ENCODE results near the gene OR10H2.
"Not testable (repeated sequence)": the region's sequence is repeated elsewhere in the genome, so short reads cannot be mapped to it uniquely, and the experiment has no call there.

Gene OR10H2, protein sequence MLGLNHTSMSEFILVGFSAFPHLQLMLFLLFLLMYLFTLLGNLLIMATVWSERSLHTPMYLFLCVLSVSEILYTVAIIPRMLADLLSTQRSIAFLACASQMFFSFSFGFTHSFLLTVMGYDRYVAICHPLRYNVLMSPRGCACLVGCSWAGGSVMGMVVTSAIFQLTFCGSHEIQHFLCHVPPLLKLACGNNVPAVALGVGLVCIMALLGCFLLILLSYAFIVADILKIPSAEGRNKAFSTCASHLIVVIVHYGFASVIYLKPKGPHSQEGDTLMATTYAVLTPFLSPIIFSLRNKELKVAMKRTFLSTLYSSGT

GRCh38 chr19:15727724-15728123, at the start of gene OR10H2:
OR10H2 (plus strand) TSS chr19:15728024; CDS start chr19:15728044, 20 bp downstream.
- DNase-seq, result no peak

DNA sequence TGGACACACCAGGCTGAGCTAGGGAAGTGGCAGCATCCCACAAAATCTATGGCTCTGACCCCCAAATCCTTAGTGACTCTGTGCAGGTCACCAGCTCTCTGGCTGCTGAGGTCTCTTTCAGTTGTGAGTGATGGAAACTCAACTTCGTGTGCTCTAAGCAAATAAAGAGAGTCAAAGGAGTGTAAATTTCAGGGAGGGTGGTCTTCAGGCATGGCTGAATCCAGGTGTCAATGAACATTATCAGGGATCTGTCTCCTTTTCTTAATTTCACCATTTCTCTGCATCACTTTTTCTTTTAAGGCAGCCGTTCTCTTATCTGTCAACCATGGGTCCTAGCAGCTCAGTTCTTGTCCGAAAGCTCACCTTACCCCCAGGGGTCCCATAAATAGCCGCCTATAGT, 48.7 kb upstream of the OR10H2 start:
- no peak for DNase-seq

DNA sequence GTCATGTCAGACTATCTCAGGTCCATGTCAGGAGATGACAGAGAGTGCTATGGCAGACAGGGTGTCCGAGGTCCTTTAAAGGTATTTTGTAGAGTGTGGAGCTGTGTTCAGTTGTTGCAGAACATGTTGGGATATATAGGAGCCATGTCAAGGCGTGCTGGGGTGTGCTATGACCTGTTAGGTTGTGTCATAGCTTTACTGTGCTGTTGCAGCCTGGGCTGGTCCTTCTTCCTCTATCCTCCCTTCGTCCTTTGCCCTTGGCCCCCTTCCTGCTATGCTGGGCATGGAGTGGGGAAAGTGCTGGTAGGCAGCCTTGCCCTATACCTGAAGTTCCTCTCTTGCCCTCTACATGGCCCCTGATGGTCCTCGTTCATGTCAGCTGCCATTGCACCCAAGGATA, 48.0 kb upstream of the OR10H2 start:
- DNase-seq, result not testable (repeated sequence)

GRCh38 chr19:15680478-15681322, 47.1 kb upstream of the OR10H2 start:
- DNase-seq, result no peak

DNA sequence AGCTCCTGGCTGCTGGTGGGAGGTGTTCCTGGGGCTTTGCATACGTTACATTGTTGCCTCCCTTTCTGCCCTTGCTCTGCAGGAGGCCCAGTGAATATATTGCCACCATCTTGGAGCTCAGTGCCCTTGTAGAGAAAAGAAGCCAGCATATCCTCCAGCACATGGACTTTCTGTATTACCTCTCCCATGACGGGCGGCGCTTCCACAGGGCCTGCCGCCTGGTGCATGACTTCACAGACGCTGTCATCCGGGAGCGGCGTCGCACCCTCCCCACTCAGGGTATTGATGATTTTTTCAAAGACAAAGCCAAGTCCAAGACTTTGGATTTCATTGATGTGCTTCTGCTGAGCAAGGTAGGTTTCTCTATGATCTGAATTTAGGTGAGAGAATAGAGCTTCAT, 44.4 kb upstream of the OR10H2 start:
- no peak for DNase-seq

- no peak for DNase-seq
These were observed 43.0 kb upstream of the OR10H2 start for GRCh38 chr19:15684828-15685227.

DNA sequence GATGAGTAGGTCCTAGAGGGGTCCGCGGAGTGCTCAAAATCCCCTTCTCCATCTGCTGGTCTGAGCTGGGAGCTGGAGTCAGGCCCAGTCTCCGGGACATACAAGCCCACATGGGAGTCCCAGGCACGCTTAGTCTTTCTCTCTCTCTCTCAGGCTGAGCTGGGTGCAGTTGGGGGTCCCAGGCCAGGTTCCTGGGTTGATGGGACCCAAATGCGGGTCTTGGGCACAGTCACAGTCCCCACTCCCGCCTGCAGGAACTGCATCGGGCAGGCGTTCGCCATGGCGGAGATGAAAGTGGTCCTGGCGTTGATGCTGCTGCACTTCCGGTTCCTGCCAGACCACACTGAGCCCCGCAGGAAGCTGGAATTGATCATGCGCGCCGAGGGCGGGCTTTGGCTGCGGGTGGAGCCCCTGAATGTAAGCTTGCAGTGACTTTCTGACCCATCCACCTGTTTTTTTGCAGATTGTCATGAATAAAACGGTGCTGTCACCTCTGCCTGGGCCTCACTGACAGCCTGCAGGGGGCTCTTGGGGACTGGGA, 31.1 kb upstream of the OR10H2 start:
- DNase-seq, result no peak

DNA sequence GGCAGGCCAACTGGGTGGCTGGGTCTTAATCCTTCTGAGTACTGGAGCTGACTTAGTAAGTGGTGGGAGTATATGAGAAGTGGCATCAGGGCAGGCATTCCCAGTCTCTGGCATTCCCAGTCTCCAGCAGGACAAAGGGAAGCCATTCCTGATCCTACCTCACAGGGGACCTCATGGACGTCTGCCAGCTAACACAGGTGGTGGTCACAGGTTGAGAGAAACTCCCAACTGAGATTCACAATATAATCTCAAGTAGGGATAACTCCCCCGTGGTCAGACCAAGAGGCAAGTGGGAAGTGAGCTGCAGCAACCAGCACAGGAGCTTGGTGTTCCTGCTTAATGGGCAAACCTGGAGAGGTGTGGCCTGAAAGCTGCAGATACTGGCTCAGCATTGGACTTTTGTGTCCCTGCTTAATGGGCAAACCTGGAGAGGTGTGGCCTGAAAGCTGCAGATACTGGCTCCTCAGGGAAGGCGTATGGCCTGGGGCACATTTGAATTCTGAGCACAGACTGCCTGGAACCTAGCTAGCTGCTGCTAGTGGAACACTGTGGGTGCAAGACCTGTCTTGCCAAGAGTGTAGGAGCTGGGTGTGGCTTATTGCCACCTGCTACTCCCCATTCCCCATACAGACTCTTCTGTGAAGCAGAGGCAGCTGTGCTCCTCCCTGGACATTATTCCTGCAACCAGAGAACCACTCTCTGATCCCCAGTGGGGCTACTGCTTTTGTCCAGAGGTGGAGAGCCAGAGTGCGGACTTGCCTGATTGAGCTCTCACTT, 25.9 kb upstream of the OR10H2 start:
- DNase-seq, result no peak

DNA sequence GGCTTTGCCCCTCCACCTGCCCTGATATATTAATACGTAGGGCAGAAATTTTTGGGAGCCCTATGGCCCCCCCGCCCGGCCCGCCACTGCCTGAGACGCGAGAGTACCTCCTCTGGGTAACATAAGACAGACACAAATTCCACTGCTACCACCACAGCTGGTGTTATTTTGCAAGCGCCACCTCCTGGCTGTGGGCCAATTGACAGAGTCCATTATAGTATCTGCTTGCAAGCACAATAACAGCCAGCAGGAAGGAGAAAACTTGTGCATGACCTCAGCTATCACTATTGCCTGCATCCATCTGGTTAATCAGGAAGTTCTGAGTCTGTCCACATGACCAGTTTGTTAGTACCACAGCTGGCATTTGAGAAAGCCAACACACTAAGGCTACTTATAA, 25.3 kb upstream of the OR10H2 start:
- no peak for DNase-seq

DNA sequence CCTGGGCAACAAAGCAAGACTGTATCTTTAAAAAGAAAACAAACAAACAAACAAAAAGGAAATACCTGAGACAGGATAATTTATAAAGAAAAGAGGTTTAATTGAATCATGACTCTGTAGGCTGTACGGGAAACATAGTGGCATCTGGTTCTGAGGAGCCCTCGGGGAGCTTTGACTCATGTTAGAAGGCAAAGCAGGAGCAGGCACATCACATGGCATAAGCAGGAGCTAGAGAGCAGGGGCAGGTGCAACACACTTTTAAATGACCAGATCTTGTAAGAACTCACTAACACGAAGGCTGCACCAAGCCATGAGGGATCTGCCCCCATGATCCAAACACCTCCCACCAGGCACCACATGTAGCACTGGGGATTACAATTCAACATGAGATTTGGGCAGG, 13.2 kb upstream of the OR10H2 start:
- no peak for DNase-seq

- DNase-seq, result no peak
These were observed 12.2 kb upstream of the OR10H2 start for GRCh38 chr19:15715642-15716041.

GRCh38 chr19:15717809-15718208, 10.0 kb upstream of the OR10H2 start:
- DNase-seq, result no peak

DNA sequence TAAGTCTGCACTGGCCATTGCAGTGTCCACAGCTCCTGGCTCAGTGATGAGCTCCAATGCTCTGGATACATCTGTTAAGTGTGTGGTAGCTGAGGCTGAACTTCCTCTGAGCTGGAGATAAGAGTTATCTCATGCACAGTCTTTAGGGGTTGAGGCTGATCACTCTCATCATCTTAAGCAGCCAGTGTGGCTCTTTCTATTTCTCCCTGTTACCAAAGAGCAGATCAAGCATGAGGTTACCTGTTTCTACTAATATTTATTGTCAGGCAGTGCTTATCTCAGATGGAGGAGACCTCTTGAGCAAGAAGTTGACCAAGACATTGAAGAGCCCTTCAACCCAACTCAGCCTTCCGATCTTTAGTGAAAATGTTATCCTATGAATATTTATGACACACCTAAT, 6.6 kb upstream of the OR10H2 start:
- no peak for DNase-seq

DNA sequence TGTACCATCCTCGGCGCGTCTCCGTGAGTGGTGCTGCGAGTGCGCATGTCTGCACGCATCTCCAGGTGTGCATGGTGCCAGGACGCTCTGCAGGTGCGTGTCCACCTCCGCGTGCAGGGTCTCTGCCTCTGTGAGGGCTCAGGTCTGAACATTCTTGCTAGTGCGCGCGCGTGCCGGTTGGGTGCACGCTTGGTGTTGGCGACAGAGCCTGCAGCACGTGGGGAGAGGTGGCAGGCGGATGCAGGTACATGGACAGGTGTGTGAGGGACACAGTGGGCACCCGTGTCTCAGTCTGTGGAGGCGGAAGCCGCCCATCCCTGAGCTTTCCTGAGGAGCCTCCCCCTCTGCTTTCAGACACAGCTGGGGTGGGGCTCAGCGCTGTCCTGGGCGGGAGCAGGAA, 4.9 kb upstream of the OR10H2 start:
- no peak for DNase-seq

- DNase-seq, result no peak
These were observed 2.7 kb downstream of the OR10H2 start for GRCh38 chr19:15730538-15730937.

DNA sequence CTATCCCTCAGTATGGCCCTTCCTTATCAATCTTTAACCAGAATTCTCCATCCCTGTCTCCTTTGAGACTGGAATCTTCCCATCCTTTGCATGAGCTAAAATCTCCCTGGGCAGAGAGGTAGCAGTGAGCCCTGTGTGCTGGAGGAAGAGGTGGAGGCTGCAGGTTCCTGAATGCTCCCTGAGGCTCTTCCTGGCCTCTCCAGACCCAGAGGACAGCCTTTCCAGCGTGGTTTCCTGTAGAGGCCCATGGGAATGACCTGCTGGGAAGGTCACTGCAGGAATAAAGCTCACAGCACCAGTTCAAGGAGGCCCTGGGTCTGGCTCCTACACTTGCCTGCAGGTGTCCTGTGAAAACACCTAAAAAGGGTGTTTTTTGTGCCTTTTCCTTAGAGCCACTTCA, 4.6 kb downstream of the OR10H2 start:
- no peak for DNase-seq

- DNase-seq, result no peak
These were observed 6.1 kb downstream of the OR10H2 start for GRCh38 chr19:15733895-15734294.

DNA sequence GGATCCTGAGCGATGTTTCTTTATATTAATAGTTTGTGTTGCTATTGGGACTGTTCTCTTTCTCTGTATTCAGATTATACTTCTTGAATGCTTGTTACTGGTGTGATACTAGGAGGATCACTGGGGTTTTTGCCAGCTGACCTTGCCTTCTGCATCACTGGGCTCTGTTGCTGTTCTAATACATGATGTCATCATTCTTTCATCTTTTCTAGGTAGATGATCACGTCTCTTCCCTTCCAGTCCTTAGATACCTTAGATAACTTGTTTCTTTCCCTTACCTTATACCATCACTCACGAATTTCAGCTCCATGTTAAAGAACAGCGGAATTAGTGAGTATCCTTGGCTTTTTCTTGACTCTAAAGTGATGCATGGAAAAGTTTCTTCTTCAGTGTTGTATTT, 9.9 kb downstream of the OR10H2 start, which contains the start of gene OR10H3:
TSS of gene OR10H3 (plus strand) at position 264 of the 400 bp plus-strand sequence. CDS start 3,408 bp downstream, outside the sequence.
- no peak for DNase-seq

GRCh38 chr19:15740785-15741184, 13.0 kb downstream of the OR10H2 start:
- no peak for DNase-seq

- no peak for DNase-seq
These were observed 20.4 kb downstream of the OR10H2 start for GRCh38 chr19:15748239-15748638.

DNA sequence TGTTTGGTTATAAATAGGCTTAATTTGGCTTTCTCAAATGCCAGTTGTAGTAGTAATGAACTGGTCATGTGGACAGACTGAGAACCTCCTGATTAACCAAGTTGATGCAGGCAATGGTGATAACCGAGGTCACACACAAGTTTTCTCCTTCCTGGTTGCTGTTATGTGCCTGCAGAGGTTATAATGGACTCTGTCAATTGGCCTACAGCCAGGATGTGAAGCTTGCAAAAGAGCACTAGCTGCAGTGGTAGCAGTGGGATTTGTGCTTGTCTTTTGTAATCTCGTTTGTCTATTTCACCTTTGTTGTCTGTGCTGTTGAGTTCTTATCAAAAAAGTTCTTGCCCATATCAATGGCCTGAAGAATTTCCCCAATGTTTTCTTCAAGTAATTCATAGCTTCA, 30.6 kb downstream of the OR10H2 start:
- no peak for DNase-seq

- DNase-seq, result no peak
These were observed 32.2 kb downstream of the OR10H2 start for GRCh38 chr19:15759962-15760565.

DNA sequence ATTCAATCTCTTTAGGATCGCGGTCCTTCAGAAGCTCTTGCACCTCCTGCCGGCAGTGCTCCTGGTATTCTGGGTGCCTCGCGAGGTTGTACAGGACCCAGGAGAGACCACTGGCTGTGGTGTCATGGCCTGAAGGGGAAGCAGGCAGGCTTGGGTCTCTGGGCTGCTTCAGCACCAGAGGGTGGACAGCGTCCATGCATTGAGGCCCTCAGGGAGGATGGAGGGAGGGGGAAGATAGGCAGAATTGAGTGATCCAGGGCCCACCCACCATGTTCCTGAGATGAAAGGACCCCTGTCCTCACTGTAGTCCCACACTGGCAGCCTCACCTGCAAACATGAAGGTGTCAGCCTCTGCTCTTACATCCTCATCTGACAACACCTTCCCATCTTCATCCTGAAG, 41.8 kb downstream of the OR10H2 start:
- DNase-seq, result no peak

Measured in kidney glomerular epithelial cell (primary cell).